GM12874 (cell line): ENCODE results near the gene KRTAP20-3.

Experiments used
- CTCF ChIP-seq: IDR thresholded peaks from 2 replicates; pipeline ENCODE4 v1.5.1; 2011; ENCODE audit warnings: low read depth, mild to moderate bottlenecking, control low read depth, low read length, moderate library complexity; ENCODE audit not compliant: insufficient read depth

The KRTAP20-3 gene

GRCh38 chr21:30634906-30635305 is 7.8 kb upstream of the KRTAP20-3 start, which contains the start of gene KRTAP20-2:
KRTAP20-2 (plus strand) TSS chr21:30635206; CDS start chr21:30635264, 58 bp downstream.
- no peak for TF ChIP-seq CTCF

- TF ChIP-seq CTCF = no peak
These were observed 4.0 kb upstream of the KRTAP20-3 start for GRCh38 chr21:30638686-30639085.

GRCh38 chr21:30646904-30647414 is 4.3 kb downstream of the KRTAP20-3 start:
- no peak for TF ChIP-seq CTCF

GRCh38 chr21:30652891-30653290 is 10.2 kb downstream of the KRTAP20-3 start:
- no peak for TF ChIP-seq CTCF

GRCh38 chr21:30668776-30669175 is 26.1 kb downstream of the KRTAP20-3 start:
- no peak for TF ChIP-seq CTCF

- TF ChIP-seq CTCF = no peak
These were observed 30.5 kb downstream of the KRTAP20-3 start for GRCh38 chr21:30672985-30673650.

GRCh38 chr21:30674312-30674711 is 31.6 kb downstream of the KRTAP20-3 start:
- no peak for TF ChIP-seq CTCF

- TF ChIP-seq CTCF = no peak
These were observed 34.1 kb downstream of the KRTAP20-3 start for GRCh38 chr21:30676737-30677136.
